GM18519 (cell line): ENCODE data around the gene GIPC3.
"Not testable (repeated sequence)": the region's sequence is repeated elsewhere in the genome, so short reads cannot be mapped to it uniquely, and the experiment has no call there.

ENCODE experiments used
- ATAC-seq: cut with Tn5 transposase; IDR thresholded peaks from one replicate; pipeline ENCODE4 v1.9.1; 2021; ENCODE audit warnings: mild to moderate bottlenecking, moderate library complexity; ENCODE audit not compliant: unreplicated experiment, low FRiP score

GIPC3 gene

GRCh38 chr19:3575949-3576673 is 9.2 kb upstream of the GIPC3 start:
- ATAC-seq: no peak

- ATAC-seq: no peak
Observed at GRCh38 chr19:3576696-3577443, 8.4 kb upstream of the GIPC3 start.

- ATAC-seq: no peak
Observed at GRCh38 chr19:3577723-3578344, 7.4 kb upstream of the GIPC3 start.

GRCh38 chr19:3578390-3578789 is 6.9 kb upstream of the GIPC3 start:
- no peak for ATAC-seq

GRCh38 chr19:3580156-3580934 is 4.9 kb upstream of the GIPC3 start:
- no peak for ATAC-seq

- ATAC-seq: not testable (repeated sequence)
Observed at GRCh38 chr19:3581792-3582191, 3.5 kb upstream of the GIPC3 start.

GRCh38 chr19:3584036-3584802 is 1.1 kb upstream of the GIPC3 start:
- not testable (repeated sequence) for ATAC-seq

GRCh38 chr19:3586127-3586626 is 899 bp downstream of the GIPC3 start:
- no peak for ATAC-seq

GRCh38 chr19:3586707-3587346 is 1.5 kb downstream of the GIPC3 start:
- no peak for ATAC-seq

- no peak for ATAC-seq
Observed at GRCh38 chr19:3589439-3589838, 4.2 kb downstream of the GIPC3 start.

GRCh38 chr19:3589949-3590348 is 4.7 kb downstream of the GIPC3 start:
- no peak for ATAC-seq

GRCh38 chr19:3590991-3591659 is 5.8 kb downstream of the GIPC3 start:
- ATAC-seq: no peak

- ATAC-seq: no peak
Observed at GRCh38 chr19:3591876-3592613, 6.8 kb downstream of the GIPC3 start.

- no peak for ATAC-seq
Observed at GRCh38 chr19:3593156-3593555, 7.9 kb downstream of the GIPC3 start.

- no peak for ATAC-seq
Observed at GRCh38 chr19:3595521-3596061, 10.3 kb downstream of the GIPC3 start.

GRCh38 chr19:3599776-3600187 is 14.5 kb downstream of the GIPC3 start:
- no peak for ATAC-seq

- ATAC-seq: no peak
Observed at GRCh38 chr19:3601021-3601420, 15.7 kb downstream of the GIPC3 start.
